Measurements from ENCODE around the gene ADIPOR1. TPM values are rescaled to one million over a fixed set of nuclear protein-coding genes. Genes with fewer than 3 reads are reported as not detected.
"Not testable (repeated sequence)": the region's sequence is repeated elsewhere in the genome, so short reads cannot be mapped to it uniquely, and the experiment has no call there.

ADIPOR1 gene, protein sequence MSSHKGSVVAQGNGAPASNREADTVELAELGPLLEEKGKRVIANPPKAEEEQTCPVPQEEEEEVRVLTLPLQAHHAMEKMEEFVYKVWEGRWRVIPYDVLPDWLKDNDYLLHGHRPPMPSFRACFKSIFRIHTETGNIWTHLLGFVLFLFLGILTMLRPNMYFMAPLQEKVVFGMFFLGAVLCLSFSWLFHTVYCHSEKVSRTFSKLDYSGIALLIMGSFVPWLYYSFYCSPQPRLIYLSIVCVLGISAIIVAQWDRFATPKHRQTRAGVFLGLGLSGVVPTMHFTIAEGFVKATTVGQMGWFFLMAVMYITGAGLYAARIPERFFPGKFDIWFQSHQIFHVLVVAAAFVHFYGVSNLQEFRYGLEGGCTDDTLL
- total RNA-seq, result 10 to 100 TPM; 68.6 to 95.1 (median 80.1) TPM

DNA sequence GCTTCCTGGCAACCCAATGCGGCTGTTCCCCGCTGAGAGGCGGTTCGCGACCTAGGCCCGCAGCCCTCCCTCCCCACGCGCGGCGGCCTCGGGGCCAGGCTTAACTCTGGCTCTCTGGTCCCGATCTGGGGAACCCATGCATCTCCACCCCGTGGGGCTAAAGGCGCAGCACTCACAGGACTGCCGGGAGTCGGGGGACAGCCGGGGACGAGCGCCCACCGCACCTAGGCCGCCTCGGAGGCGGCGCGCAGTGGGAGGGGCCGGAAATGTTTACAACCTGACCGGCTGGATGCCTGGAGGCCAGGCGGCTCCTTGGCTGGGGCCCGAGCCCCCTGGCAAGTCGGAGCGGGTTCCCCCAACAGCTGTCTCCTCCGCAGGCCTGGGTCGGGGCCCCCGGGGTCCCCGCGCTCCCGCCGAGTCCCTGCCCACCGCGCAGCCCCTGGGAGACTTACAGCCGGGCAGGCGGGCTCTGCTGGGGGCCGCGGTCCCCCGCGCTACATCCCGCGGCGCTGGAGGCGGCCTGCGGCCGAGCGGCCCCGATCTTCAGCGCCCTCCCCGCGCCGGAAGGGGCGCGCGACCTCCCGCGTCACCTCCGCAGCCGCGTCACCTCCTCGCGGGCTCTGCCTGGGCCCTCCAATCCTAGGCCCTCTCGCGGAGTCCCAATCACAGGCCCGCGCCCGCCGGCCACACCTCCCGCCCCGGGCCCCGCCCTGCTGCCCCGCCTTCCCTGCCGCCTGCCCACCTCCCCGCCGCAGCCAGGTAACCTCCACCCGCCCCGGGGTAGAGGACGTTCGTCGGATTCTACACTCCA lies at the start of gene ADIPOR1:
ADIPOR1 (minus strand) TSS at position 580 of the 811 bp plus-strand sequence. CDS start 7,242 bp downstream, outside the sequence.
- 0% methylated on average over 47 to 53 of the region's 86 CpGs for WGBS, 2 donors
- H3K4me1 ChIP-seq, result peaks cover 0 to 54% (median 22%) of the 10 kb centered on the region in 4 donors

DNA sequence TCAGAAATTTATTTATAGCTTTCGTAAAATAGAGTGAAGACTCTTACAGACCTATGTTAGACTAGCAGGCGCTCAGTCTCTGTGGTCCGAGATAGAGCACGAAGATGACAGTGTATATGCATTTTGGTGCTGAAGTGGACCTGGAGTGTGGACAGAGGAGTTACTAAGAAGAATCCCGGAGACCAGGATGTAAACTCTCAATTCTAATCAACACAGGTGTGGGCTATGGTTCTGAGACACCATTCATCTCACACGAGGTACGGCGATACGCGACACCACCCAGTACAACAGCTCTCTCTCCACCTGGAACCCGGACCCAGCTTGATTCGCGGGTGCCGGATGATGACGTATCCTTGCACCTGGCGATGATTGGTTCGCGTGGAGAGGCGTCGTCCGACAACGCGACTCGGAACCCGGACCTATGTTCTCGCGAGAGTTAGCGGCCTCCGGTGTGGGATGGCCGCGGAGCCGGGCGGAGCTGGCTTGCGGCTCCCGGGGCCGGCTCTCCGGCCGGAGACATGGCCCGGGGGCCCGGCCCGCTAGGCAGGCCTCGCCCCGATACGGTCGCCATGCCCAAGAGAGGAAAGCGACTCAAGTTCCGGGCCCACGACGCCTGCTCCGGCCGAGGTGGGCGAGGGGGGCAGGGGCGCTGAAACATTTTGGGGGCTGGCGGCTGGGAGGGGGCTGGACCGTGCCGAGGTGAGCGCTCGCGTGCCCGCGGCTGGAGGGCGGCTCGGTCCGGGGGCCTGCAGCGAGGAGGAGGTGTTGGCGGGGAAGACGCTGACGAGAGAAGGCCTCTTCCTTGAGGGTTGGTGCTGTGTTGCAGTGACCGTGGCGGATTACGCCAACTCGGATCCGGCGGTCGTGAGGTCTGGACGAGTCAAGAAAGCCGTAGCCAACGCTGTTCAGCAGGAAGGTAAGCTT lies 49.1 kb upstream of the ADIPOR1 start, which contains the start of gene TMEM183A:
TMEM183A (plus strand) TSS at position 427 of the 924 bp plus-strand sequence; CDS start at position 519, 92 bp downstream.
- H3K27me3 ChIP-seq, result no peaks in the 10 kb centered on the region
- peak within 1 kb of the TSS; percentile 71 to 94 (median 90) for H3K27ac ChIP-seq
- DNase-seq (ENCODE audit: low spot score in 2 of 2), result peak; percentile 93 to 94
- H3K4me1 ChIP-seq, result peaks cover 0 to 26% (median 12%) of the 10 kb centered on the region in 4 donors
- TF ChIP-seq EP300 (IDR thresholded peaks at IDR 0.05) (peak; percentile 57 to 98), POLR2A (IDR thresholded peaks at IDR 0.05) (peak; percentile 76 to 92)
- TF ChIP-seq, protein P1, sequence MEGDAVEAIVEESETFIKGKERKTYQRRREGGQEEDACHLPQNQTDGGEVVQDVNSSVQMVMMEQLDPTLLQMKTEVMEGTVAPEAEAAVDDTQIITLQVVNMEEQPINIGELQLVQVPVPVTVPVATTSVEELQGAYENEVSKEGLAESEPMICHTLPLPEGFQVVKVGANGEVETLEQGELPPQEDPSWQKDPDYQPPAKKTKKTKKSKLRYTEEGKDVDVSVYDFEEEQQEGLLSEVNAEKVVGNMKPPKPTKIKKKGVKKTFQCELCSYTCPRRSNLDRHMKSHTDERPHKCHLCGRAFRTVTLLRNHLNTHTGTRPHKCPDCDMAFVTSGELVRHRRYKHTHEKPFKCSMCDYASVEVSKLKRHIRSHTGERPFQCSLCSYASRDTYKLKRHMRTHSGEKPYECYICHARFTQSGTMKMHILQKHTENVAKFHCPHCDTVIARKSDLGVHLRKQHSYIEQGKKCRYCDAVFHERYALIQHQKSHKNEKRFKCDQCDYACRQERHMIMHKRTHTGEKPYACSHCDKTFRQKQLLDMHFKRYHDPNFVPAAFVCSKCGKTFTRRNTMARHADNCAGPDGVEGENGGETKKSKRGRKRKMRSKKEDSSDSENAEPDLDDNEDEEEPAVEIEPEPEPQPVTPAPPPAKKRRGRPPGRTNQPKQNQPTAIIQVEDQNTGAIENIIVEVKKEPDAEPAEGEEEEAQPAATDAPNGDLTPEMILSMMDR (IDR thresholded peaks at IDR 0.05), result no peak
- peak within 1 kb of the TSS; percentile 75 to 94 (median 89) for H3K4me3 ChIP-seq
- H3K36me3 ChIP-seq, result peaks cover 0 to 34% (median 0%) of the 10 kb centered on the region in 3 donors
- H3K9me3 ChIP-seq, result no peaks in the 10 kb centered on the region
- WGBS, 2 donors, result 0 to 1% methylated on average over 34 to 55 of the region's 78 CpGs

More for the DNA sequence above, at the start of gene ADIPOR1:
- peak within 1 kb of the TSS; percentile 63 to 97 (median 88) for H3K4me3 ChIP-seq
- peaks cover 0 to 27% (median 0%) of the 10 kb centered on the region in 3 donors for H3K36me3 ChIP-seq
- H3K27ac ChIP-seq, result peak within 1 kb of the TSS; percentile 95 to 98 (median 96)
- peak; percentile 96 to 97 for TF ChIP-seq POLR2A (IDR thresholded peaks at IDR 0.05)
- TF ChIP-seq EP300 (IDR thresholded peaks at IDR 0.05), result peak; percentile 56 to 82
- TF ChIP-seq, protein P1 (IDR thresholded peaks at IDR 0.05), result peak in 4 of 5 experiments; percentile 17 to 62 (median 38)
- no peaks in the 10 kb centered on the region for H3K27me3 ChIP-seq
- DNase-seq (ENCODE audit: low spot score in 2 of 2), result peak; percentile 83 to 85
- no peaks in the 10 kb centered on the region for H3K9me3 ChIP-seq

DNA sequence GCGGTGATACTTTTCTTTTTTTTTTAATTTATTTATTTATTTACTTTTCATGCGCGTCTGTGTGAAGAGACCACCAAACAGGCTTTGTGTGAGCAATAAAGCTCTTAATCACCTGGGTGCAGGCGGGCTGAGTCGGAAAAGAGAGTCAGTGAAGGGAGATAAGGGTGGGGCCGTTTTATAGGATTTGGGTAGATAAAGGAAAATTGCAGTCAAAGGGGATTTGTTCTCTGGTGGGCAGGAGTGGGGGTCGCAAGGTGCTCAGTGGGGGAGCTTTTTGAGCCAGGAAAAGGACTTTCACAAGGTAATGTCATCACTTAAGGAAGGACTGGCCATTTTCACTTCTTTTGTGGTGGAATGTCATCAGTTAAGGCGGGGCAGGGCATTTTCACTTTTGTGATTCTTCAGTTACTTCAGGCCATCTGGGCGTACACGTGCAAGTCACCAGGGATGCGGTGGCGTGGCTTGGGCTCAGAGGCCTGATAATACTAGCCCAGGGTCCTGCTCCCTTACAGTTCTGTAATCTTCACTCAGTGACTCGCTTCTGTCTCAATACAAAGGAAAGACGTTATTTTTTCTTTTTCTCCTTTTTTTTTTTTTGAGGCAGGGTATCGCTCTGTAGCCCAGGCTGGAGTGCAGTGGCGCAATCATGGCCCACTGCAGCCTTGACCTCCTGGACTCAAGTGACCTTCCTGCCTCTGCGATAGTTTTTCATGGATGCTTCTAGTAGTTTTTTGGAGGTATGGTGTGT lies 47.5 kb upstream of the ADIPOR1 start:
- 74 to 75% methylated on average over 17 of the region's 17 CpGs for WGBS, 2 donors
- DNase-seq (ENCODE audit: low spot score in 2 of 2); H3K4me3 ChIP-seq; H3K9me3 ChIP-seq; H3K27me3 ChIP-seq: not testable (repeated sequence)
- Histone ChIP-seq H3K4me1 (peaks cover 0 to 26% (median 12%) of the 10 kb centered on the region in 4 donors), H3K36me3 (peaks cover 0 to 20% (median 0%) of the 10 kb centered on the region in 3 donors), H3K27ac (peak overlapping the region in 1 of 4 donors; percentile 93)

DNA sequence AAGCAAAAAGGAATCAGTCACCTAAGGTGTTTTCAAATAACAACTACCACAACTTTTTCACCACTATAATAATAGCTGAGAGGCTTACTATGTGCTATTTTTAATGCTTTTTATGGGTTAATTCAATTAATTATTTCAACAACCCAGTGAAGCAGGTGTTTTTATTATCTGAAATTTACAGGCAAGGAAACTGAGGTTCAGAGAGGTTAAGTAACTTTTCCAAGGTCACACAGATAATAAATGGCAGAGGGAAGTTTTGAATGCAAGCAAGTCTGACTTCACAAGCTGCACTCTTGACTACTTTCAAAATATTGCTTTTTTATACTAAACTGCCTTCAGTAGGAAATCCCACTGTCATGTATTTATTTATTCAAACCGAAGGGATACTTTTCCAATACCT lies 44.8 kb upstream of the ADIPOR1 start:
- Histone ChIP-seq H3K36me3 (no peaks in the 10 kb centered on the region), H3K4me3 (no peak overlapping the region), H3K27me3 (peaks cover 0 to 8% of the 10 kb centered on the region in 2 donors), H3K9me3 (no peaks in the 10 kb centered on the region), H3K27ac (no peak overlapping the region), H3K4me1 (peaks cover 0 to 14% (median 3%) of the 10 kb centered on the region in 4 donors)
- DNase-seq (ENCODE audit: low spot score in 2 of 2), result no peak
- 74 to 94% methylated on average over 1 of the region's 1 CpG for WGBS, 2 donors
- TF ChIP-seq, protein P1 (IDR thresholded peaks at IDR 0.05), result no peak
- TF ChIP-seq POLR2A (IDR thresholded peaks at IDR 0.05) (no peak), EP300 (IDR thresholded peaks at IDR 0.05) (no peak)
